ENCODE results near the gene PRODH.
"Not testable (repeated sequence)": the region's sequence is repeated elsewhere in the genome, so short reads cannot be mapped to it uniquely, and the experiment has no call there.

Gene PRODH

GRCh38 chr22:18909556-18909955, 26.5 kb downstream of the PRODH start:
- FAIRE-seq, result no peak

GRCh38 chr22:18906896-18907295, 29.2 kb downstream of the PRODH start:
- TF ChIP-seq POLR2A (IDR thresholded peaks at IDR 0.05; ENCODE audit: low read depth, low read length), result no peak
- DNase-seq (ENCODE audit: insufficient read length, low spot score) (no peak), FAIRE-seq (no peak)

More at GRCh38 chr22:18909556-18909955, 26.5 kb downstream of the PRODH start:
- no peak for TF ChIP-seq POU2F2 (IDR thresholded peaks at IDR 0.05; ENCODE audit: low read depth, low read length)
- no peak for TF ChIP-seq PAX5 (IDR thresholded peaks at IDR 0.05; ENCODE audit: insufficient read depth, low read length, severe bottlenecking)
- no peak for TF ChIP-seq POLR2A (IDR thresholded peaks at IDR 0.05; ENCODE audit: low read depth, low read length)
- TF ChIP-seq POLR2AphosphoS5 (IDR thresholded peaks at IDR 0.05; ENCODE audit: low read depth, low read length), result no peak
- TF ChIP-seq TAF1 (IDR thresholded peaks at IDR 0.05; ENCODE audit: low read depth, low read length), result no peak
- no peak for TF ChIP-seq SPI1 (IDR thresholded peaks at IDR 0.05; ENCODE audit: low read depth, low read length)
- DNase-seq (ENCODE audit: insufficient read length, low spot score), result no peak

DNA sequence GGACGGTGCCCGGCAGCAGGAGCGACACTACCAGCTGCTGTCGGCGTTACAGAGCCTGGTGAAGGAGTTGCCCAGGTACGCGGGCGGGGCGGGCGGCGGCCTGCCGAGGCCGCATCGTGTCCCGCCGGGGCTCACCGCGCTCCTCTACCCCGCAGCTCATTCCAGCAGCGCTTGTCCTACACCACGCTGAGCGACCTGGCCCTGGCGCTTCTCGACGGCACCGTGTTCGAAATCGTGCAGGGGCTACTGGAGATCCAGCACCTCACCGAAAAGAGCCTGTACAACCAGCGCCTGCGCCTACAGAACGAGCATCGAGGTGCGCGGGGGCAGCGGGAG, 29.7 kb downstream of the PRODH start:
- DNase-seq (ENCODE audit: insufficient read length, low spot score); FAIRE-seq: not testable (repeated sequence)

GRCh38 chr22:18905540-18906409, 30.3 kb downstream of the PRODH start, which contains the start of gene DGCR6:
Gene DGCR6, plus strand, starts transcription at chr22:18906320. Its CDS starts 55 bp downstream, at chr22:18906375.
- FAIRE-seq (peak; percentile 98), DNase-seq (ENCODE audit: insufficient read length, low spot score) (no peak)
- TF ChIP-seq POLR2A (IDR thresholded peaks at IDR 0.05; ENCODE audit: low read depth, low read length), result no peak

DNA sequence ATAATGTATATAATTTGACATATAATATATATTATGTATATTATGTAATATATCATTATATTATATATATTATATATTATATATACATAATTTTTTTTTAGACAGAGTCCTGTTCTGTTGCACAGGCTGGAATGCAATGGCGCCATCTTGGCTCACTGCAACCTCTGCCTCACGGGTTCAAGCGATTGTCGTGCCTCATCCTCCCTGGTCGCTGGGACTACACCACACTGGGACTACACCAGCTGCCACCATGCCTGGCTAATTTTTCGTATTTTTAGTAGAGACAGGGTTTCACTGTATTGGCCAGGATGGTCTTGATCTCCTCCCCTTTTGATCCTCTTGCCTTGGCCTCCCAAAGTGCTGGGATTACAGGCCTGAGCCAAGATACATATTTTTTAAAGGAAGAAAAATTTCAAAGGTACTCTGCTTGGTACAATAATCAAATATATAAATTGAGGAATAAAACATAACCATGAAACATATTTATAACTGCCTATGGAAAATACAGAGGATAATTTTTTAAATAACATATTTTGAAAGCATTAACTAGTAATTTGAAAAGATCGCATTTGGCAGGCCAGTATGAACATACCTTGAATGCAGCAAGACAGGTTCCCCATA, 39.9 kb downstream of the PRODH start:
- not testable (repeated sequence) for DNase-seq (ENCODE audit: insufficient read length, low spot score)
- peak; percentile 100 for FAIRE-seq

DNA sequence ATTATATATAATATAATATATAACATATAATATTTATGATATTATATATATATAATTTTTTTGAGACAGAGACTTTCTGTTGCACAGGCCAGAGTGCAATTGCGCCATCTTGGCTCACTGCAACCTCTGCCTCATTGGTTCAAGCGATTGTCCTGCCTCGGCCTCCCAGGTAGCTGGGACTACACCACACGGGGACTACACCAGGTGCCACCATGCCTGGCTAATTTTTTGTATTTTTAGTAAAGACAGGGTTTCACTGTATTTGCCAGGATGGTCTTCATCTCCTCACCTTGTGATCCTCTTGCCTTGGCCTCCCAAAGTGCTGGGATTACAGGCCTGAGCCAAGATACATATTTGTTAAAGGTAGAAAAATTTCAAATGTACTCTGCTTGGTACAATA, 42.3 kb downstream of the PRODH start:
- DNase-seq (ENCODE audit: insufficient read length, low spot score); FAIRE-seq: not testable (repeated sequence)

DNA sequence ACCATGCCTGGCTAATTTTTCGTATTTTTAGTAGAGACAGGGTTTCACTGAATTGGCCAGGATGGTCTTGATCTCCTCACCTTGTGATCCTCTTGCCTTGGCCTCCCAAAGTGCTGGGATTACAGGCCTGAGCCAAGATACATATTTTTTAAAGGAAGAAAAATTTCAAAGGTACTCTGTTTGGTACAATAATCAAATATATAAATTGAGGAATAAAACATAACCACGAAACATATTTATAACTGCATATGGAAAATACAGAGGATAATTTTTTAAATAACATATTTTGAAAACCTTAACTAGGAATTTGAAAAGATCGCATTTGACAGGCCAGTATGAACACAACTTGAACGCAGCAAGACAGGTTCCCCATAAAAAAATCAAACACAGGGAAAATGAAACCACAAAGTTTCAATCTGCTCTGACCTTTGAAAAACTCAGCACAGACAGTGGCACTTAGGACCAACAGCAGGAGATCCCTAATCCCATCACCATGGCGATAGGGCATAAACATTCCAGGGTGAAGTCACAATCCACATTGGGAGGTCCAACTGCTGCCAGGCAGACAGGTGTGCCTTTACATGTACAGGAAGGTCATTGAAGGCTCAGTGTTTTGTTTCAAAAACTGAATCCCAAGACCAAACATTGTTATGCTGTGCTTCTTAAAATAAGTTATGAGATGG, 45.4 kb downstream of the PRODH start:
- FAIRE-seq, result peak; percentile 100
- not testable (repeated sequence) for DNase-seq (ENCODE audit: insufficient read length, low spot score)

- no peak for TF ChIP-seq PAX5 (IDR thresholded peaks at IDR 0.05; ENCODE audit: insufficient read depth, low read length, severe bottlenecking)
- no peak for TF ChIP-seq SPI1 (IDR thresholded peaks at IDR 0.05; ENCODE audit: low read depth, low read length)
- TF ChIP-seq POU2F2 (IDR thresholded peaks at IDR 0.05; ENCODE audit: low read depth, low read length), result no peak
- no peak for TF ChIP-seq POLR2AphosphoS5 (IDR thresholded peaks at IDR 0.05; ENCODE audit: low read depth, low read length)
- TF ChIP-seq TAF1 (IDR thresholded peaks at IDR 0.05; ENCODE audit: low read depth, low read length), result no peak
- TF ChIP-seq POLR2A (IDR thresholded peaks at IDR 0.05; ENCODE audit: low read depth, low read length), result no peak
- no peak for FAIRE-seq
- no peak for DNase-seq (ENCODE audit: insufficient read length, low spot score)
These were observed 48.0 kb downstream of the PRODH start for GRCh38 chr22:18888115-18888514.

DNA sequence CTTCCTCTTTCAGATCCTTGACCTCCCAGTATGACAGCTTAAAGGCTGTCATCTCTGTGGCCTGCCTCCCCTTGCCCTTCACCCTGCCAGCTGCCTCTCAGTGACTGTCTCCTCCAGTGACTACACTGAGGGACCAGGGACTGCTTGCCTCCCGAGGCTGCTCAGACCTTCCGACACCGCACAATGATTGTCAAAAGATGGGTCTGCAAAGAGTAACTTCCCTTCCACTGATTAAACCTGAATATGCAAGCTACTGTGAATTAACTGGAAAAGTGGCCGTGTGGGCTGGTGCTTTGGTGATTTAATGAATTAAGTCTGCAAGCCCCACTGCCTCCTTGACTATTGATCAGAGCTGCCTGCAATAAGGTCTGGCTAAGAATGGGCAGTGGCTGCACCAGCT, 51.6 kb downstream of the PRODH start:
- not testable (repeated sequence) for FAIRE-seq; DNase-seq (ENCODE audit: insufficient read length, low spot score)

DNA sequence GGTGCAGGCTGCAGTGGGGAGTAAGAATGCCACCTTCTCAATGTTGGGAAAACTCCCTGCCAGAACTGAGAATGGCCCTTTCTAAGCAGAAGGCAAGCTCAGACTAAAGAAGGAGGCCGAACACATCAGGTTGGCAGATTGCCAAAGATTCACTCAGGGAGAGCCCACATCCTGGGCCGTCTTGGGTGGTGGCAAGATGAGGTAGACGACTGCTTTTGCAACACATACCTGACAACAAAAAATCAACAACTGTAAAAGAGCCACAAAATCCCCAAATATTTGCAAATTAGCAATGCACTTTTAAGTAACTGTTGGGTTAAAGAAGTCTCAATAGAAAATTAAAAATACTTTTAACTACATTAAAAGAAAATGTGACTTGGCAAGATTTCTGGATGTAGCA, 54.8 kb downstream of the PRODH start:
- FAIRE-seq; DNase-seq (ENCODE audit: insufficient read length, low spot score): not testable (repeated sequence)
